A549 treated with ZK216348 at 1 μM for 4 hours (cell line): ENCODE results near the gene ERGIC2. TPM values are rescaled to one million over a fixed set of nuclear protein-coding genes. Genes with fewer than 3 reads are reported as not detected.

Source experiments
- total RNA-seq: library from RNA; stranded (reverse); fragments of 200-300 nt; extraction: Qiagen RNA extraction; gene quantifications from 5 replicates; pipeline ENCODE4 v1.2.3, GENCODE V29; 2022; ENCODE audit warnings: low read depth

Gene ERGIC2
- total RNA-seq = 48.8 to 96.3 TPM (median 65.5 TPM) in 5 replicates

GRCh38 chr12:29380536-29381523 is at the start of gene ERGIC2:
Gene ERGIC2, minus strand, starts transcription at chr12:29381172. Its CDS starts 9,539 bp downstream, at chr12:29371633.

Other genes with a start within 250 kb of the ERGIC2 start
- 0.21 TPM in 1 of 5 replicates, not detected in the others for gene FAR2, start 231.9 kb downstream of the ERGIC2 start, total RNA-seq
- not detected in 5 replicates for gene OVCH1, start 116.5 kb upstream of the ERGIC2 start, total RNA-seq